GM12801 (cell line): ENCODE data around the gene ANXA6.

ENCODE experiments used
- CTCF ChIP-seq: IDR thresholded peaks from one replicate; pipeline ENCODE4 v1.5.1; 2011; ENCODE audit warnings: control low read depth; ENCODE audit not compliant: insufficient read length; ENCODE audit errors: extremely low read depth

Gene ANXA6

DNA sequence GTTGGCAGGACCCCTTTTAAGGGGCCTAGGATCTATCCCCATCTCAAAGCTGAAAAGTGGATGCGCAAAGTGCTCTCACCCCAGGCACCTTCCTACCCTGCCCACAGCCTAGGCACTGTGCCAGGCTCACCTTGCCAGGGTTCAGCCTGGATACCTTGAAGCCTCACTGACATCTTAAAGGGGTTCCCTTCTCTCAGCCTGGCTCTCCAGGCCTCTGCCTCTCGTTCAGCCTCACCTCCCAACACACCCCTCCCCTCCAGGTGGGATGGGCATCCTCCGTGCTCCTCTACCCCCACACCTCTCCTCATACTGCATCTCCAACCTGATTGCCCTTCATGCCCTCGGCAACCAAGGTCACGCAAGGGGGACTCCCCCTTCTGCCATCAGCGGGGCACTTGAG is 102.2 kb downstream of the ANXA6 start:
- no peak for TF ChIP-seq CTCF

DNA sequence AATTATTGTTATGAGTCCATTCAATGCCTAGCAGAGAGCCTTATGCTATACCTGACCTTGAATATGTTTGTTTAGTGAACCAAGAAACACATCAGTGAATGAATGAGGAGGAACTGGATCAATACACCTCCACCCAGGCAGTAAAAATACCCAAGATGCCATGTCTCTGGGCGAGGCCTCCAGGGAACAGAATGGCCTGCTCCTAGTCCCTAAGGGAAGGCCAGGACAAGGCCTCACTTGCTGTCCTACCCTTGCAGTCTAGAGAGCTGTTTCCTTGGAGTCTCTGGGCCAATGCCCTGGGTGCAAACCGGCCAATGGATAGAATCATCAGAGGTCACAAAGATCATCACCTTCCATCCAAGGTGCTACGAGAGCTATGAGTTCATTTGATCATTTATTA is 102.9 kb downstream of the ANXA6 start:
- no peak for TF ChIP-seq CTCF

GRCh38 chr5:151053796-151054462 is 103.7 kb downstream of the ANXA6 start:
- TF ChIP-seq CTCF, result no peak

DNA sequence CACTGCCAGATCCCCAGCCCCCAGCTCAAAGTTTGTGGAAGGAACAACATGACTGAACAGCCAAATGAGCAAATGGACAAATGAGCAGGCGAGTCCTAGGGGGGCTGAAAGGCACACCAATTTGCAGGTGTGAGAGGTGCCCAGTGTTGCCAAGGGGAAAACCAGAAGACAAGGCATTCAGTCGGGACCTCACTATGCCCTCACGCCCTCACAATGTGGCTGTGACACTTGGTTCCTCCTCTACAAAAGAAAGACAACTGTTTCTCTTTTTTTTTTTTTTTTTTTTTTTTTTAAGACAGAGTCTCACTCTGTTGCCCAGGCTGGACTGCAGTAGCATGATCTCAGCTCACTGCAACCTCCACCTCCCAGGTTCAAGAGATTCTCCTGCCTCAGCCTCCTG is 104.7 kb downstream of the ANXA6 start:
- no peak for TF ChIP-seq CTCF

GRCh38 chr5:151051931-151052608 is 105.5 kb downstream of the ANXA6 start:
- TF ChIP-seq CTCF, result no peak

DNA sequence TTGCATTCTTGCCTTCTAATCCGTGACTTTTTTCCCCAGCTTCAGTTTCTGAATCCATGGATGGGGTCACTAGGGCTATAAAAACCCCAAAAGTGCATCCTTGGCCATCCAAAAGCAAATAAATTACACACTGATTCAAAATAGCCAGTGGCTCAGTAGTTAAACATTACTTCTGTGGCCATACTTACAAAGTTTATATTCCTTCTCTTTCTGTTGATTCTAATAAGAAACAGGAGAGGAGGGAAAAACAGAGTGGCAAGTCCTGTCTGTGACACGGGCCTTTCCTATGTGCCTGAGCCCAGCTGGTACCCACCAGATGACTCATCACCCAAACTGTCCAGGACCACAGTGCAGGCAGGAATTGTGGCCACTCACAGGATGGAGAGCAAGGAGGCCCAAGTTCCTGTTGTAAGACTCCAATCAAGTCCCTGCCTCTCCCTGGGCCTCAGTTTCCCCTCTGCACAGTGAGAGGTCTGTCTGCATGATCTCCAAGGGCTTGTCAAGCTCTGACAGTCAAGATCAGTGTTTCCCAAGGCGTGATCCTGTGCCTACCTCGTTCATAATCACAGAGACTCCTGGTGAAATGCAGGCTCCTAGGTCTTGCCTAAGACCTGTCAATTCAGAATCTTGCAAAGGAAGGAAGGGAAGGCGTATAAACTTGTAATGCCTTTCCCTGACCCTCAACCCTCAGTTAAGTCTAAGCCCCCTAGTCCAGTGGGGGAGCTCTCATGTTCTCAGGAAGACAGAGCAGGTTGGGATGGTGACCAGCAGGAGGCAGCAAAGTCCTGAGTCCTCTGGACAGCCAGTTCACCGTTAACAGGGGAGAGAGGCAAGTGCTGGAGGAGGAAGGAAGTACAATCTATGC is 106.3 kb downstream of the ANXA6 start:
- TF ChIP-seq CTCF, result no peak
